OCI-LY3 (cell line): ENCODE data around the gene SLC38A11.

Source experiments
- CTCF ChIP-seq: fragments of 200-600, 300-600 bp; sonication (generic); IDR thresholded peaks from 2 replicates; pipeline ENCODE4 v1.5.1; 2014; ENCODE audit warnings: antibody characterized with exemption, low read length, low read depth
- EZH2phosphoT487 ChIP-seq: fragments of 200-600 bp; shearing (Covaris generic); IDR thresholded peaks from 2 replicates; pipeline ENCODE4 v1.6.1; 2018; ENCODE audit warnings: antibody characterized with exemption, mixed run types, low read depth

GRCh38 chr2:164871404-164871803 lies 83.9 kb downstream of the SLC38A11 start:
- TF ChIP-seq CTCF, result no peak
- no peak for TF ChIP-seq EZH2phosphoT487
